Trophoblast cell (in vitro differentiated cells and primary cell): Measurements from ENCODE around the gene PRKCB.

Experiments
- DNase-seq, 2 donors: peaks; one replicate each; pipeline ENCODE4 v3.0.0-alpha.2; 2016
- H2AFZ ChIP-seq: 2 replicates; pipeline ENCODE4 v1.6.1; 2013; ENCODE audit warnings: low read length, moderate library complexity, mild to moderate bottlenecking; ENCODE audit not compliant: insufficient read depth, poor library complexity
- H2AK5ac ChIP-seq: 2 replicates; pipeline ENCODE4 v1.6.1; 2013; ENCODE audit warnings: mild to moderate bottlenecking, low read length
- H2BK120ac ChIP-seq: 2 replicates; pipeline ENCODE4 v1.6.1; 2013; ENCODE audit warnings: low read length, mild to moderate bottlenecking, moderate library complexity; ENCODE audit not compliant: insufficient read depth, poor library complexity
- H2BK12ac ChIP-seq: 2 replicates; pipeline ENCODE4 v1.6.1; 2013; ENCODE audit warnings: mild to moderate bottlenecking, low read length, moderate library complexity
- H2BK5ac ChIP-seq: 2 replicates; pipeline ENCODE4 v1.6.1; 2013; ENCODE audit warnings: low read length, low read depth, moderate library complexity, mild to moderate bottlenecking; ENCODE audit not compliant: poor library complexity
- H3K14ac ChIP-seq: 2 replicates; pipeline ENCODE4 v1.6.1; 2013; ENCODE audit warnings: mild to moderate bottlenecking, low read length
- H3K18ac ChIP-seq: 2 replicates; pipeline ENCODE4 v1.6.1; 2013; ENCODE audit warnings: mild to moderate bottlenecking, low read length
- H3K23ac ChIP-seq: 2 replicates; pipeline ENCODE4 v1.6.1; 2013; ENCODE audit warnings: low read length
- H3K27ac ChIP-seq: 2 replicates; pipeline ENCODE4 v1.5.1; 2013; ENCODE audit warnings: low read depth, mild to moderate bottlenecking, inconsistent platforms, low read length, moderate library complexity
- H3K27me3 ChIP-seq: 2 replicates; pipeline ENCODE4 v1.6.1; 2013; ENCODE audit warnings: inconsistent platforms, mild to moderate bottlenecking, low read length, moderate library complexity; ENCODE audit not compliant: insufficient read depth
- H3K36me3 ChIP-seq, 2 experiments: 1 replicate in 1 of 2; 2 replicates in 1 of 2; pipeline ENCODE4 v1.6.1; 2013; ENCODE audit warnings: low read length in 2 of 2, mild to moderate bottlenecking in 2 of 2, moderate library complexity in 1 of 2; ENCODE audit not compliant: insufficient read depth in 2 of 2, control insufficient read depth in 1 of 2
- H3K4ac ChIP-seq: 2 replicates; pipeline ENCODE4 v1.6.1; 2013; ENCODE audit warnings: low read depth, mild to moderate bottlenecking, low read length, moderate library complexity
- H3K4me1 ChIP-seq, 2 experiments: 1 replicate in 1 of 2; 2 replicates in 1 of 2; pipeline ENCODE4 v1.6.1; 2013; ENCODE audit warnings: low read length in 2 of 2, mild to moderate bottlenecking in 2 of 2, moderate library complexity in 1 of 2; ENCODE audit not compliant: insufficient read depth in 2 of 2, control insufficient read depth in 1 of 2
- H3K4me2 ChIP-seq: 2 replicates; pipeline ENCODE4 v1.6.1; 2013; ENCODE audit warnings: inconsistent platforms, mild to moderate bottlenecking, low read length, moderate library complexity
- H3K4me3 ChIP-seq: 2 replicates; pipeline ENCODE4 v1.5.1; 2013; ENCODE audit warnings: mild to moderate bottlenecking, low read depth, low read length, inconsistent platforms
- H3K79me1 ChIP-seq: one replicate; pipeline ENCODE4 v1.6.1; 2013; ENCODE audit warnings: low read length
- H3K79me2 ChIP-seq: 2 replicates; pipeline ENCODE4 v1.6.1; 2013; ENCODE audit warnings: low read length, mild to moderate bottlenecking; ENCODE audit not compliant: control insufficient read depth, insufficient read depth, poor library complexity
- H3K9ac ChIP-seq: 2 replicates; pipeline ENCODE4 v1.6.1; 2013; ENCODE audit warnings: mild to moderate bottlenecking, low read length
- H3K9me3 ChIP-seq: 2 replicates; pipeline ENCODE4 v1.6.1; 2013; ENCODE audit warnings: low read depth, mild to moderate bottlenecking, control low read depth, inconsistent platforms, low read length; ENCODE audit not compliant: insufficient read depth
- H4K12ac ChIP-seq: 2 replicates; pipeline ENCODE4 v1.6.1; 2013; ENCODE audit warnings: low read depth, mild to moderate bottlenecking, low read length, moderate library complexity
- H4K8ac ChIP-seq: 2 replicates; pipeline ENCODE4 v1.6.1; 2013; ENCODE audit warnings: low read depth, mild to moderate bottlenecking, low read length, moderate library complexity
- H4K91ac ChIP-seq: one replicate; pipeline ENCODE4 v1.6.1; 2013; ENCODE audit warnings: low read depth, mild to moderate bottlenecking, low read length, moderate library complexity
- WGBS: extraction: QIAGEN DNeasy Blood & Tissue Kit; methylation state at CpG from one replicate; pipeline ENCODE4 v1.1.7; 2013; ENCODE audit warnings: missing lambda C conversion rate; ENCODE audit not compliant: insufficient read length, insufficient coverage; ENCODE audit errors: extremely low coverage; 5-methylcytosine and 5-hydroxymethylcytosine counted together

Gene PRKCB

DNA sequence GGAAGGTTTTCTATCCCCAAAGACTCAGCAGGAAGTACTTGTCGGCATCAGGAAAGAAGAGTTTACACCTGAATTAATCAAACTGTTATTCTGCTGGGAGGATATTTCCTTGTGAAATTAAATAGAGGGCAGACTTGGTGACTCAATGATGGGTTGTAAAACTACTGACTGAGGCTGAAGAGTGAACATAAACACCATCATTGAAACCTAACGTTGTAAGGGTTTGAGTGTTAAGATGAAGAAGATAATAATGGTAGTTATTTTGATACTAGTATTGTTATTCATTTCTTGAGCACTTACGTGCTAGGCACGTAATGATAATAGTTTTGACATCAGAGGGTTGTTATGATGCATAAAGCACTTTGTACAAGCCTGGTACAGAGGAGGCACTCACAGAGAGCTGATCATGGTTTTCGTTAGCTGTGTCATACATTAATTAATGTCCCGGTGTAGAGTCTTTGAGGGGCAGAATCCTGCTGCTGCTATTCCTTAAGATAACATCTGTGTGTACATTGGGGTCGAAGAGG is 356.2 kb downstream of the PRKCB start:
- no CpG with 5 or more reads among the region's 7 CpGs for WGBS
- H3K9me3 ChIP-seq: no peaks in the 10 kb centered on the region

DNA sequence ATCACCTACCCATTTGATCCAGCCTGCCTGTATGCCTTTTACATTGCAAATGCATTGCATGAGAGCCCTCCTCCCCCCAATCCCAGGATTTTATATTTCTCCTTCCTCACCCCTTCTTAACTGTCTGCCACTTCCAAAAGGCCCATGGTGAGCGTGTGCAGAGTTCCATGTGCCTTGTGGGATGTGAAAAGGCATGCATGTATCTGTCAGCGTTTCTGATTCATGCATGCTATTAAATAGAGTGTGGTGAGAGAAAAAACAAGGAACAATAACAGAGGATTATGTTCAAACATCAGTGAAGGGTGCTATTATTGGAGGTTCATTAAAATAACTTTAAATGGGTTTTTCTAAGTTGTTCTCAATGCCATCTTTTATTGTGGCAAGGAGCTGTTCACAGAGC is 359.4 kb downstream of the PRKCB start:
- H3K4ac ChIP-seq: no peak overlapping the region
- no CpG with 5 or more reads among the region's 2 CpGs for WGBS
- no peak overlapping the region for H4K8ac ChIP-seq
- H2AK5ac ChIP-seq: no peak overlapping the region
- no peak overlapping the region for H4K12ac ChIP-seq
- H3K18ac ChIP-seq: no peak overlapping the region
- no peak overlapping the region for H3K9ac ChIP-seq
- DNase-seq: no peak
- no peak overlapping the region for H2BK120ac ChIP-seq
- H2BK5ac ChIP-seq: no peak overlapping the region
- H2AFZ ChIP-seq: no peak overlapping the region
- no peak overlapping the region for H2BK12ac ChIP-seq
- H3K4me1 ChIP-seq: no peaks in the 10 kb centered on the region
- no peaks in the 10 kb centered on the region for H3K9me3 ChIP-seq
- H3K14ac ChIP-seq: no peak overlapping the region
- H3K4me2 ChIP-seq: no peak overlapping the region
- no peaks in the 10 kb centered on the region for H3K27me3 ChIP-seq
- H3K79me1 ChIP-seq: no peaks in the 10 kb centered on the region
- no peaks in the 10 kb centered on the region for H3K79me2 ChIP-seq
- no peak overlapping the region for H3K27ac ChIP-seq
- H3K23ac ChIP-seq: no peak overlapping the region
- no peaks in the 10 kb centered on the region for H3K36me3 ChIP-seq
- no peak overlapping the region for H4K91ac ChIP-seq
- no peak overlapping the region for H3K4me3 ChIP-seq

More for the DNA sequence above, 356.2 kb downstream of the PRKCB start:
- Histone ChIP-seq H3K18ac (no peak overlapping the region), H3K14ac (no peak overlapping the region), H3K4ac (no peak overlapping the region), H3K23ac (no peak overlapping the region), H3K27ac (no peak overlapping the region), H3K4me2 (no peak overlapping the region), H3K36me3 (no peaks in the 10 kb centered on the region), H4K8ac (no peak overlapping the region), H3K9ac (no peak overlapping the region), H2AK5ac (no peak overlapping the region), H4K12ac (no peak overlapping the region), H3K4me3 (no peak overlapping the region), H4K91ac (no peak overlapping the region), H3K79me1 (no peaks in the 10 kb centered on the region), H2AFZ (no peak overlapping the region), H3K79me2 (no peaks in the 10 kb centered on the region), H2BK5ac (no peak overlapping the region), H3K27me3 (no peaks in the 10 kb centered on the region), H2BK12ac (no peak overlapping the region), H2BK120ac (no peak overlapping the region), H3K4me1 (no peaks in the 10 kb centered on the region)
- no peak for DNase-seq

DNA sequence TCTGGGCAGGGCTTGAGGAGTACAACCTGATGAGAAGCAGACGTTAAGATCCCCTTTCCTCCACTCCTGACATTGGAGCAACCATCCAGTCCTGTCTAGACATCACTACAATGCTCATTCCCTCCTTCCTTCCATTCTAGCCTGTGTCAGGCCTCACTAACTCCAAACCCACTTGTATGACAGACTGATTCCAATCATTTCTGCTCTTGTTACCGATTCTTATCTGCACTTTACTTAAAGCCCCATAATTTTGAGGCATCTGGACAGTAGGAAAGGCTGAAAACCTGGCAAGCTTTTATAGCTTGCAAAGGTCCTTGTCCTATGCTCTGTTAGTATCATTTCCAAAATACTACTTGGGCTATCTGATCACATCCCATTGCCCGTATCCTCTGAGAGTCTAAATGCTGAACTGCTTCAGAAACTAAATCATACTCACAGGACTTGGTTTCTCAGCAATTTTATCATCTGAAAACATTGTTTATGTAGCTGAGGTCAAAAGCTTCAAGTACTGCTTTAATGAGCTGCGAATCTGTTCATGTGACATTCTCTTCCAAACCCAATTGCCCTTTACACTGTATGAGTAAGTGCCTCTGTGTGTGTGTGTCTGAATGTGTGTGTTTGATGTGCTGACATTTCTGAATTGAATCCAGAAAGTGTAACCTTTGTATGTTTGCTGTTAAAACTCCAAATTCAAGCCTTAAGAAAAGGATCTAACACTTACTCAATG is 363.2 kb downstream of the PRKCB start:
- H3K79me1 ChIP-seq: no peaks in the 10 kb centered on the region
- WGBS: no CpG with 5 or more reads among the region's 4 CpGs
- H2BK5ac ChIP-seq: no peak overlapping the region
- no peak overlapping the region for H3K27ac ChIP-seq
- no peak overlapping the region for H3K4me2 ChIP-seq
- H2BK12ac ChIP-seq: no peak overlapping the region
- no peaks in the 10 kb centered on the region for H3K27me3 ChIP-seq
- DNase-seq: no peak
- H2BK120ac ChIP-seq: no peak overlapping the region
- no peak overlapping the region for H3K4me3 ChIP-seq
- no peak overlapping the region for H3K23ac ChIP-seq
- no peak overlapping the region for H2AK5ac ChIP-seq
- H3K18ac ChIP-seq: no peak overlapping the region
- no peaks in the 10 kb centered on the region for H3K36me3 ChIP-seq
- H3K4ac ChIP-seq: no peak overlapping the region
- H3K79me2 ChIP-seq: no peaks in the 10 kb centered on the region
- H4K12ac ChIP-seq: no peak overlapping the region
- no peak overlapping the region for H2AFZ ChIP-seq
- H4K8ac ChIP-seq: no peak overlapping the region
- H3K9ac ChIP-seq: no peak overlapping the region
- H3K9me3 ChIP-seq: no peaks in the 10 kb centered on the region
- no peaks in the 10 kb centered on the region for H3K4me1 ChIP-seq
- no peak overlapping the region for H3K14ac ChIP-seq
- no peak overlapping the region for H4K91ac ChIP-seq

DNA sequence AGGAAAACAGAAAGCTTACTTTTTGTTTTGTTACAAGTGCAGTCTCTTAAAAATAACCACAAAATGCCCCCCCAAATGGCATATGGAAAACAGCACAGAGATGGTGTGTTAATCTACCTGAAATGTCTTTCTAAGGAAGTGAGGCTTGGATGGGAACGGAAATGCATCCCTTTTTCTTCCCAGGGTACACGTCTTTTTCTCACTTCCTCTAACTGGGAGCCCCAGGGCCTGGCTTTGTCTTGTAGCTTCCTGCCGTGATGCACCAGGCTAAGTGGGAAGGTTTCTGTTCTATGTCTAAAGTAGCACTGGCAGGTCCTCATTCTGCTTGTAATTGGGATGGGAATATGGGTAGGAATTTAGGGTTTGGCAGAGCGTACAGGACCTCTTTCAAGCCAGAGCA is 367.9 kb downstream of the PRKCB start:
- Histone ChIP-seq H2AFZ (no peak overlapping the region), H3K36me3 (no peaks in the 10 kb centered on the region), H2BK12ac (no peak overlapping the region), H3K18ac (no peak overlapping the region), H3K79me2 (no peaks in the 10 kb centered on the region), H4K91ac (no peak overlapping the region), H3K4me2 (no peak overlapping the region), H3K27me3 (no peaks in the 10 kb centered on the region), H2BK5ac (no peak overlapping the region), H3K9me3 (no peaks in the 10 kb centered on the region), H3K27ac (no peak overlapping the region), H3K23ac (no peak overlapping the region), H4K12ac (no peak overlapping the region), H3K79me1 (no peaks in the 10 kb centered on the region), H3K4me1 (no peaks in the 10 kb centered on the region), H2BK120ac (no peak overlapping the region), H3K14ac (no peak overlapping the region), H2AK5ac (no peak overlapping the region), H4K8ac (no peak overlapping the region), H3K9ac (no peak overlapping the region), H3K4me3 (no peak overlapping the region), H3K4ac (no peak overlapping the region)
- WGBS: no CpG with 5 or more reads among the region's 4 CpGs
- no peak for DNase-seq
